ENCODE results near the gene ATP10A. TPM values are rescaled to one million over a fixed set of nuclear protein-coding genes. Genes with fewer than 3 reads are reported as not detected.

The ATP10A gene
- polyA plus RNA-seq, 3 donors = 0.71 to 3.9 (median 0.92) TPM

GRCh38 chr15:25742041-25742730, 120.9 kb downstream of the ATP10A start:
- H3K9me3 ChIP-seq (replicated peaks in 1 of 2; ENCODE audit: control insufficient read depth in 1 of 2, insufficient read depth in 1 of 2, low read length in 2 of 2) = no peaks in the 10 kb centered on the region
- H3K4me3 Mint-ChIP-seq = no peak overlapping the region
- H3K27me3 ChIP-seq (ENCODE audit: control insufficient read depth in 2 of 2, insufficient read depth in 2 of 2, low read length in 2 of 2) = no peaks in the 10 kb centered on the region
- intact Hi-C loops (cut with micrococcal nuclease) = no loop called here
- H3K4me2 ChIP-seq (replicated peaks; ENCODE audit: extremely low read depth, low read length, poor library complexity, severe bottlenecking) = no peak overlapping the region
- H2AFZ ChIP-seq (ENCODE audit: insufficient read depth, low read depth, low read length, poor library complexity, severe bottlenecking) = no peak overlapping the region
- H3K36me3 Mint-ChIP-seq = no peaks in the 10 kb centered on the region
- H3K36me3 ChIP-seq (replicated peaks in 1 of 2; ENCODE audit: control insufficient read depth in 1 of 2, insufficient read depth in 2 of 2, low read length in 2 of 2) = no peaks in the 10 kb centered on the region
- no peak overlapping the region for H3K27ac Mint-ChIP-seq
- no peak overlapping the region for H3K27ac ChIP-seq (ENCODE audit: low read depth in 1 of 2, low read length in 2 of 2)
- H3K9ac ChIP-seq (ENCODE audit: insufficient read depth, low read length, poor library complexity, severe bottlenecking) = no peak overlapping the region
- WGBS (ENCODE audit: insufficient coverage) = 93% methylated on average over 17 of the region's 19 CpGs
- H3K4me1 Mint-ChIP-seq = peaks cover 29% of the 10 kb centered on the region
- no peaks in the 10 kb centered on the region for H4K20me1 ChIP-seq (ENCODE audit: insufficient read depth, low read length)
- H3K79me2 ChIP-seq (ENCODE audit: insufficient read depth, low read length) = no peaks in the 10 kb centered on the region
- H3K4me3 ChIP-seq (replicated peaks in 1 of 3; ENCODE audit: low read depth in 2 of 3, low read length in 3 of 3) = no peak overlapping the region
- no peak for TF ChIP-seq CTCF (IDR thresholded peaks at IDR 0.05)
- peaks cover 22 to 23% of the 10 kb centered on the region in 2 donors for H3K4me1 ChIP-seq (ENCODE audit: control insufficient read depth in 1 of 2, insufficient read depth in 2 of 2, low read length in 2 of 2)
- DNase-seq = no peak
- H3K27me3 Mint-ChIP-seq (ENCODE audit: low read depth in 3 of 3) = peaks cover 0 to 10% (median 5%) of the 10 kb centered on the region in 3 donors
- H3K9me3 Mint-ChIP-seq = peaks cover 0 to 3% (median 0%) of the 10 kb centered on the region in 7 donors

GRCh38 chr15:25741256-25741580, 121.9 kb downstream of the ATP10A start:
- peak overlapping the region in 3 of 7 donors; percentile 12 to 42 (median 32) for H3K27ac Mint-ChIP-seq
- H3K27me3 Mint-ChIP-seq (ENCODE audit: low read depth in 3 of 3) = peaks cover 0 to 10% (median 5%) of the 10 kb centered on the region in 3 donors
- 0% methylated on average over 3 of the region's 5 CpGs for WGBS (ENCODE audit: insufficient coverage)
- peak overlapping the region in 1 of 2 donors; percentile 62 for H3K4me3 Mint-ChIP-seq
- Histone ChIP-seq H2AFZ (ENCODE audit: insufficient read depth, low read depth, low read length, poor library complexity, severe bottlenecking) (peak overlapping the region; percentile 52), H3K36me3 (replicated peaks in 1 of 2; ENCODE audit: control insufficient read depth in 1 of 2, insufficient read depth in 2 of 2, low read length in 2 of 2) (no peaks in the 10 kb centered on the region), H3K27ac (ENCODE audit: low read depth in 1 of 2, low read length in 2 of 2) (no peak overlapping the region), H4K20me1 (ENCODE audit: insufficient read depth, low read length) (no peaks in the 10 kb centered on the region), H3K9me3 (replicated peaks in 1 of 2; ENCODE audit: control insufficient read depth in 1 of 2, insufficient read depth in 1 of 2, low read length in 2 of 2) (no peaks in the 10 kb centered on the region), H3K79me2 (ENCODE audit: insufficient read depth, low read length) (no peaks in the 10 kb centered on the region), H3K9ac (ENCODE audit: insufficient read depth, low read length, poor library complexity, severe bottlenecking) (no peak overlapping the region), H3K27me3 (ENCODE audit: control insufficient read depth in 2 of 2, insufficient read depth in 2 of 2, low read length in 2 of 2) (no peaks in the 10 kb centered on the region), H3K4me1 (ENCODE audit: control insufficient read depth in 1 of 2, insufficient read depth in 2 of 2, low read length in 2 of 2) (peaks cover 22 to 23% of the 10 kb centered on the region in 2 donors), H3K4me2 (replicated peaks; ENCODE audit: extremely low read depth, low read length, poor library complexity, severe bottlenecking) (no peak overlapping the region), H3K4me3 (replicated peaks in 1 of 3; ENCODE audit: low read depth in 2 of 3, low read length in 3 of 3) (no peak overlapping the region)
- peaks cover 29% of the 10 kb centered on the region for H3K4me1 Mint-ChIP-seq
- intact Hi-C loops (cut with micrococcal nuclease) = no loop called here
- H3K9me3 Mint-ChIP-seq = no peaks in the 10 kb centered on the region
- no peak for TF ChIP-seq CTCF (IDR thresholded peaks at IDR 0.05)
- DNase-seq = peak; percentile 37 to 56 (median 43)
- H3K36me3 Mint-ChIP-seq = no peaks in the 10 kb centered on the region

All from CD14-positive monocyte (primary cell).